Erythroblast (primary cell): ENCODE data around the gene BTG2.

Source experiments
- GATA1 ChIP-seq: IDR thresholded peaks from 2 replicates; pipeline ENCODE4 v1.6.1; 2011; ENCODE audit warnings: low read depth, mild to moderate bottlenecking, control low read depth, low read length, moderate library complexity
- POLR2A ChIP-seq: IDR thresholded peaks from 2 replicates; pipeline ENCODE4 v1.6.1; 2011; ENCODE audit warnings: mild to moderate bottlenecking, low read length

DNA sequence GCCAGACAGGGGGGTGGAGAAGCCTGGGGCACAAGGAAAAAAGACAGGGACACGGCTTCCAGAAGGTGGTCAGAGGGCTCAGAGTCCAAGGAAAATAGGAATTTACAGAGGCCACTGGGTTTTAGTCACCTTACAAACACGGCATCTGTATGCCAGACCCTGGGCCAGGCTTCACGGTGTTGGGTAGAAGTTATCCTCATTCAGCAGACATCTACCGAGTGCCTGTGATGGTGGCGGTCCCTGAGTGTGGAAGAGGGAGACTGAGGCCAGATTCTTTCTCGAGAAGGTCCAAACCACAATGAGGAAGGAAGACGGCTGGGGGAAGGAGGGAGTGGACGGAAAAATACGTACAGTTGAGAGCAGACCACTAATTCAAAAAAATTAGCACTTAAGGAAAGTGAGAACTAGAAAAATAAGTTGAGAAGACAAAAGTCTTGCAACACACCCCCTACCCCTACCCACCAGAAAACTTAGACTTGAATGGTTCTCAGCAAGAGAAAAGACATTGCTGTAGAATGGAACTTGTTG lies 864 bp upstream of the BTG2 start:
- TF ChIP-seq POLR2A = no peak
- no peak for TF ChIP-seq GATA1
